K562 treated with DMSO at 1 percent for 12 hours (cell line): ENCODE data around the gene GRPEL2. TPM values are rescaled to one million over a fixed set of nuclear protein-coding genes. Genes with fewer than 3 reads are reported as not detected.

Experiments used
- total RNA-seq: library from RNA; unstranded; fragments of 300-600 nt; gene quantifications from 2 replicates; pipeline ENCODE4 v1.2.3, GENCODE V29; 2022; ENCODE audit not compliant: insufficient read depth

GRPEL2 gene, protein sequence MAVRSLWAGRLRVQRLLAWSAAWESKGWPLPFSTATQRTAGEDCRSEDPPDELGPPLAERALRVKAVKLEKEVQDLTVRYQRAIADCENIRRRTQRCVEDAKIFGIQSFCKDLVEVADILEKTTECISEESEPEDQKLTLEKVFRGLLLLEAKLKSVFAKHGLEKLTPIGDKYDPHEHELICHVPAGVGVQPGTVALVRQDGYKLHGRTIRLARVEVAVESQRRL
- 4.9 and 11.4 TPM in 2 replicates for total RNA-seq

GRCh38 chr5:149345147-149345891, at the start of gene GRPEL2:
Gene GRPEL2 (plus strand): TSS chr5:149345499. CDS start chr5:149345540, 41 bp downstream.

GRCh38 chr5:149357370-149358293, 12.3 kb downstream of the GRPEL2 start, which contains the start of gene PCYOX1L:
Gene PCYOX1L (plus strand): TSS chr5:149358046. CDS start chr5:149358069, 23 bp downstream.

DNA sequence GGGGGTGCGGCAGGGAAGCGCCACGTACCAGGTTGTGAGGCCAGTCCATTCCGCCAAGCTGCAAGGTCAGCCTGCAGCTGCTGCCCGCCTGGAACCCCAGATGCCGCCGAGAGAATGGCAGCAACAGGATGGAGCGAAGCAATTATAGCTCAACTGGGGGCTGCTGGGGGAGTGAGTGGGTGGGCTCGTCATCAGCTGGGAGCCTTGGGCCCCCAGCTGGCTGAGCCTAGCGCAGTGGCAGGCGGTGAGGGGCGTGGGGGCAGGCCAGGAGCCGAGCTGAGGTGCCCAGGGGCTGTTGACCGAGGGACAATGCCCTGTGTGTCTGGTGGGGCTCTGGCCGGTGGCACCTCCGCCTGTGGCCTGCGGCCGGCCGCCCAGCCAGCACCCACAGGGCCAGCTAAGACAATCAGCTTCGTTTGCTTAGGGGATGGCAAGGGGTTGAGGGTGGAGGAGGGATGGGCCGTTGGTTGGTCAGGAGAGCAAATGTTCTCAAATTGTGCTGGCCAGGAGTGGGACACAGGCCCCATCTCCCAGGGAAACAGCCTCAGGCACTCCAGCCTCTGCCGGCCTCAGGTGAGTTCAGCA, 34.0 kb downstream of the GRPEL2 start, which contains the start of gene IL17B:
IL17B (minus strand) TSS at position 116 of the 585 bp plus-strand sequence; CDS start at position 49, 67 bp downstream.

Other genes with a start within 250 kb of the GRPEL2 start
- 1.1 TPM in 1 of 2 replicates, not detected in the other for gene ABLIM3, start 204.0 kb upstream of the GRPEL2 start, total RNA-seq
- gene AFAP1L1, start 73.6 kb upstream of the GRPEL2 start, total RNA-seq, result not detected in 2 replicates
- gene PCYOX1L, start 12.5 kb downstream of the GRPEL2 start, total RNA-seq, result 3.7 and 7.5 TPM in 2 replicates
- gene IL17B, start 33.8 kb downstream of the GRPEL2 start, total RNA-seq, result 4.6 and 6.2 TPM in 2 replicates
- 62.9 and 137 TPM in 2 replicates for gene CSNK1A1, start 205.9 kb downstream of the GRPEL2 start, total RNA-seq
- gene ARHGEF37, start 236.0 kb downstream of the GRPEL2 start, total RNA-seq, result not detected in 2 replicates